ENCODE results near the gene MICAL2. TPM values are rescaled to one million over a fixed set of nuclear protein-coding genes. Genes with fewer than 3 reads are reported as not detected.

MICAL2 gene
- total and polyA plus RNA-seq, 2 donors (not counting 3 experiments of a cell fraction or from before 2014, with no cell fraction given) = 67.6 to 200 TPM

DNA sequence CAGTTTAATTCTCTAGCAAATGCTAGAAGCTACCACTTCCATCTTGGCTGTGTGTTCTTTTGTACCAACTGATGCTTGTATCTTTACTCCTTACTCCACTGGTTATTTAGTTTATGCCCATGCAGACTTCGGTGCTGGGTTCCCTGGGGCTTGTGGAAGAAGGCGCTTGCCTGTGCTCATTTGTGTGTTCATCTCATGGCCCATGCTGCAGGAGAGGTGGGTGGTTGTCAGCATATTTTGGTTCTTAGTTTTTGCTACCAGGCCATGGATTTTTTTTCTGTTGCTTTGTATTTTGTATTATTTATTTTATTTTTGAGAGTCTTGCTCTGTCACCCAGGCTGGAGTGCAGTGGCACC is 22.4 kb downstream of the MICAL2 start:
- dilution Hi-C loops (cut with MboI; ENCODE audit: extremely low pct_ligation_motif_present, low sequenced_read_pairs) (no loop called here), intact Hi-C loops (cut with micrococcal nuclease) (no loop called here)
- DNase-seq (ENCODE audit: low read depth, low spot score) = no peak
- no peak overlapping the region for H3K27ac ChIP-seq (ENCODE audit: insufficient read depth, low read depth, low read length)
- no peak overlapping the region for H3K4me3 ChIP-seq (replicated peaks in 1 of 3; ENCODE audit: insufficient read depth in 1 of 3, low read depth in 1 of 3, low read length in 3 of 3)
- H3K9me1 ChIP-seq (replicated peaks; ENCODE audit: control insufficient read depth, extremely low read depth, insufficient read depth, low read length) = no peaks in the 10 kb centered on the region
- no peaks in the 10 kb centered on the region for H3K27me3 ChIP-seq (ENCODE audit: control insufficient read depth in 2 of 2, insufficient read depth in 2 of 2, low read length in 2 of 2)
- no peak overlapping the region for H2AFZ ChIP-seq (ENCODE audit: low read depth, low read length)
- H4K20me1 ChIP-seq (replicated peaks; ENCODE audit: control insufficient read depth, extremely low read depth, insufficient read depth, low read length) = no peaks in the 10 kb centered on the region
- ChIA-PET CTCF (no interaction called here), POLR2A (no interaction called here)
- no peak for TF ChIP-seq GATA2 (IDR thresholded peaks at IDR 0.05; ENCODE audit: insufficient read depth, insufficient read length, low read depth, low read length)
- no peak for TF ChIP-seq JUN (IDR thresholded peaks at IDR 0.05; ENCODE audit: borderline replicate concordance, insufficient read depth, insufficient read length, low read depth)
- no peak for TF ChIP-seq MAX (IDR thresholded peaks at IDR 0.05; ENCODE audit: insufficient read depth, insufficient read length)
- no peak for TF ChIP-seq EZH2 (IDR thresholded peaks at IDR 0.05; ENCODE audit: borderline replicate concordance, low read depth, low read length, severe bottlenecking)
- no peak for TF ChIP-seq FOS (IDR thresholded peaks at IDR 0.05; ENCODE audit: borderline replicate concordance, insufficient read depth, low read length)
- no peak for TF ChIP-seq MYC (IDR thresholded peaks at IDR 0.05; ENCODE audit: low read depth, low read length)
- TF ChIP-seq, protein P1, sequence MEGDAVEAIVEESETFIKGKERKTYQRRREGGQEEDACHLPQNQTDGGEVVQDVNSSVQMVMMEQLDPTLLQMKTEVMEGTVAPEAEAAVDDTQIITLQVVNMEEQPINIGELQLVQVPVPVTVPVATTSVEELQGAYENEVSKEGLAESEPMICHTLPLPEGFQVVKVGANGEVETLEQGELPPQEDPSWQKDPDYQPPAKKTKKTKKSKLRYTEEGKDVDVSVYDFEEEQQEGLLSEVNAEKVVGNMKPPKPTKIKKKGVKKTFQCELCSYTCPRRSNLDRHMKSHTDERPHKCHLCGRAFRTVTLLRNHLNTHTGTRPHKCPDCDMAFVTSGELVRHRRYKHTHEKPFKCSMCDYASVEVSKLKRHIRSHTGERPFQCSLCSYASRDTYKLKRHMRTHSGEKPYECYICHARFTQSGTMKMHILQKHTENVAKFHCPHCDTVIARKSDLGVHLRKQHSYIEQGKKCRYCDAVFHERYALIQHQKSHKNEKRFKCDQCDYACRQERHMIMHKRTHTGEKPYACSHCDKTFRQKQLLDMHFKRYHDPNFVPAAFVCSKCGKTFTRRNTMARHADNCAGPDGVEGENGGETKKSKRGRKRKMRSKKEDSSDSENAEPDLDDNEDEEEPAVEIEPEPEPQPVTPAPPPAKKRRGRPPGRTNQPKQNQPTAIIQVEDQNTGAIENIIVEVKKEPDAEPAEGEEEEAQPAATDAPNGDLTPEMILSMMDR (IDR thresholded peaks at IDR 0.05; ENCODE audit: extremely low read depth in 1 of 2, insufficient read depth in 1 of 2, low read depth in 1 of 2, low read length in 2 of 2) = no peak
- no peak for TF ChIP-seq POLR2AphosphoS5 (IDR thresholded peaks at IDR 0.05; ENCODE audit: insufficient read depth, low read depth, low read length)
- no peak for TF ChIP-seq POLR2A (IDR thresholded peaks at IDR 0.05; ENCODE audit: low read depth, low read length)
- no TSS peak for BruUV-seq (replicated peaks)
- H3K36me3 ChIP-seq (ENCODE audit: control insufficient read depth in 2 of 2, extremely low read depth in 1 of 2, insufficient read depth in 2 of 2, low read length in 2 of 2) = no peaks in the 10 kb centered on the region
- FAIRE-seq = no peak
- H3K9me3 ChIP-seq (replicated peaks; ENCODE audit: control insufficient read depth, insufficient read depth, low read length) = no peaks in the 10 kb centered on the region
- H3K4me1 ChIP-seq (ENCODE audit: control insufficient read depth, extremely low read depth, insufficient read depth, low read length) = peaks cover 21% of the 10 kb centered on the region
- H3K9ac ChIP-seq (replicated peaks; ENCODE audit: extremely low read depth, insufficient read depth, low read length) = no peak overlapping the region
- H3K4me2 ChIP-seq (ENCODE audit: insufficient read depth, low read length) = no peak overlapping the region
- H3K79me2 ChIP-seq (ENCODE audit: control insufficient read depth, insufficient read depth, low read length) = peaks cover 78% of the 10 kb centered on the region

Measured in endothelial cell of umbilical vein (primary cell).